B cell (primary cell): ENCODE measurements around the gene HACD1. TPM values are rescaled to one million over a fixed set of nuclear protein-coding genes. Genes with fewer than 3 reads are reported as not detected.

Experiments
- ATAC-seq: fragments of 200-7000 bp; cut with Tn5 transposase; one replicate; pipeline ENCODE4 v1.10.0; 2021; ENCODE audit warnings: low read depth, mild to moderate bottlenecking, moderate number of reproducible peaks, moderate library complexity
- CTCF ChIA-PET: fragments of 350-600 bp; sonication (Branson Sonifier 250); formaldehyde crosslinking; loops from one replicate; lab custom pipeline; 2021; ENCODE audit warnings: antibody characterized with exemption, inconsistent platforms; lab: Charles Lee
- POLR2A ChIA-PET: fragments of 350-600 bp; sonication (Branson Sonifier 250); formaldehyde crosslinking; loops from one replicate; lab custom pipeline; 2021; ENCODE audit warnings: antibody characterized with exemption; lab: Charles Lee
- DNase-seq: peaks from one replicate; pipeline ENCODE4 v3.0.0; 2013
- H2AFZ ChIP-seq: 2 replicates; pipeline ENCODE4 v1.6.1; 2012; ENCODE audit warnings: mild to moderate bottlenecking, low read depth, low read length; ENCODE audit not compliant: insufficient read depth, poor library complexity, severe bottlenecking
- H3K27ac ChIP-seq, 2 donors: 1 replicate in 1 of 2; 2 replicates in 1 of 2; pipeline ENCODE4 v1.5.1; 2012 to 2013; ENCODE audit warnings: low read length in 2 of 2, mild to moderate bottlenecking in 2 of 2, moderate library complexity in 1 of 2
- H3K27me3 ChIP-seq, 4 experiments: fragments of 200-600 bp in 1 of 4; sonication (generic) in 1 of 4; replicated peaks in 1 of 4; 1 replicate in 2 of 4; 2 replicates in 2 of 4; pipeline versions ENCODE4 v1.6.1 to v1.7.0; 2013 to 2016; ENCODE audit warnings: low read length in 3 of 4, mild to moderate bottlenecking in 2 of 4, mixed read lengths in 1 of 4, moderate library complexity in 1 of 4; ENCODE audit not compliant: insufficient read depth in 4 of 4, control insufficient read depth in 3 of 4; ENCODE audit errors: control extremely low read depth in 1 of 4
- H3K36me3 ChIP-seq, 2 experiments: replicated peaks in 1 of 2; 1 replicate in 1 of 2; 2 replicates in 1 of 2; pipeline versions ENCODE4 v1.6.1 to v1.7.1; 2013; ENCODE audit warnings: low read length in 1 of 2; ENCODE audit not compliant: insufficient read depth in 2 of 2, control insufficient read depth in 1 of 2; ENCODE audit errors: control extremely low read depth in 1 of 2, extremely low read depth in 1 of 2
- H3K4me1 ChIP-seq, 2 donors: fragments of 200-600 bp in 1 of 2; sonication (generic) in 1 of 2; 1 replicate in 1 of 2; 2 replicates in 1 of 2; pipeline versions ENCODE4 v1.5.1 to v1.6.1; 2013 to 2017; ENCODE audit warnings: low read length in 2 of 2; ENCODE audit not compliant: control insufficient read depth in 2 of 2, insufficient read depth in 2 of 2
- H3K4me2 ChIP-seq: replicated peaks from 2 replicates; pipeline ENCODE3; 2012; ENCODE audit warnings: mild to moderate bottlenecking, low read depth, low read length; ENCODE audit not compliant: poor library complexity, severe bottlenecking
- H3K4me3 ChIP-seq, 5 experiments: fragments of 200-600 bp in 1 of 5; sonication (generic) in 1 of 5; 1 replicate in 3 of 5; 2 replicates in 2 of 5; pipeline versions ENCODE4 v1.5.1 to v1.7.0; 2011 to 2016; ENCODE audit warnings: low read length in 4 of 5, mild to moderate bottlenecking in 4 of 5, low read depth in 2 of 5, control low read depth in 1 of 5, moderate library complexity in 1 of 5; ENCODE audit not compliant: insufficient read depth in 1 of 5; ENCODE audit errors: control extremely low read depth in 1 of 5, extremely low read depth in 1 of 5
- H3K79me2 ChIP-seq: fragments of 200-600 bp; sonication (generic); one replicate; pipeline ENCODE4 v1.6.0; 2016; ENCODE audit warnings: low read length; ENCODE audit not compliant: control insufficient read depth, insufficient read depth
- H3K9ac ChIP-seq: fragments of 200-600 bp; sonication (generic); 2 replicates; pipeline ENCODE4 v1.6.1; 2017; ENCODE audit warnings: mild to moderate bottlenecking, low read length, moderate library complexity
- H3K9me3 ChIP-seq, 3 donors: one replicate each; pipeline versions ENCODE4 v1.6.1 to v1.7.1; 2013; ENCODE audit warnings: low read length in 2 of 3; ENCODE audit not compliant: control insufficient read depth in 2 of 3, insufficient read depth in 1 of 3; ENCODE audit errors: control extremely low read depth in 1 of 3
- H4K20me1 ChIP-seq: 2 replicates; pipeline ENCODE4 v1.6.0; 2012; ENCODE audit warnings: mild to moderate bottlenecking, low read length; ENCODE audit not compliant: insufficient read depth, control insufficient read depth, poor library complexity, severe bottlenecking
- H3K27ac Mint-ChIP-seq: one replicate; pipeline ENCODE4 v1.8.0; 2021; ENCODE audit warnings: mixed read lengths
- H3K27me3 Mint-ChIP-seq: one replicate; pipeline ENCODE4 v1.8.0; 2021; ENCODE audit warnings: mixed read lengths
- H3K4me1 Mint-ChIP-seq: one replicate; pipeline ENCODE4 v1.8.0; 2021; ENCODE audit warnings: mixed read lengths
- H3K4me3 Mint-ChIP-seq: one replicate; pipeline ENCODE4 v1.8.0; 2021; ENCODE audit warnings: mixed read lengths
- H3K9me3 Mint-ChIP-seq: one replicate; pipeline ENCODE4 v1.8.0; 2022; ENCODE audit warnings: mixed read lengths; ENCODE audit not compliant: insufficient read depth
- CTCF ChIP-seq: fragments of 200-600 bp; IDR thresholded peaks from one replicate; pipeline ENCODE4 v1.8.0; 2022; ENCODE audit warnings: antibody characterized with exemption, mild to moderate bottlenecking
- EZH2 ChIP-seq: IDR thresholded peaks from 2 replicates; pipeline ENCODE4 v1.6.1; 2012; ENCODE audit warnings: borderline replicate concordance, low read depth, mild to moderate bottlenecking, moderate library complexity, low read length; ENCODE audit not compliant: insufficient read depth, poor library complexity, severe bottlenecking
- WGBS: methylation state at CpG from one replicate; pipeline ENCODE4 v1.1.5; 2013; ENCODE audit warnings: missing lambda C conversion rate; ENCODE audit not compliant: insufficient coverage; 5-methylcytosine and 5-hydroxymethylcytosine counted together
- intact Hi-C: fragments of 100-400 bp; cut with micrococcal nuclease; formaldehyde crosslinking; loops from one replicate; pipeline ENCODE4 v1.10.0; 2022
- polyA plus RNA-seq: library from polyadenylated mRNA; depleted of rRNA; stranded (reverse); fragments of >200 nt; gene quantifications from 2 replicates; pipeline ENCODE4 v1.2.3, GENCODE V29; 2012
- total RNA-seq, 2 donors: library from RNA; stranded (reverse); fragments of 120-200 nt in 1 of 2; gene quantifications; 1 replicate in 1 of 2; 2 replicates in 1 of 2; pipeline versions ENCODE4 v1.2.3 to v1.2.4, GENCODE V29; 2013 to 2022

HACD1 gene
- total and polyA plus RNA-seq, 2 donors (not counting 1 experiment from before 2014, with no cell fraction given): 1.6 TPM; not detected in 1

DNA sequence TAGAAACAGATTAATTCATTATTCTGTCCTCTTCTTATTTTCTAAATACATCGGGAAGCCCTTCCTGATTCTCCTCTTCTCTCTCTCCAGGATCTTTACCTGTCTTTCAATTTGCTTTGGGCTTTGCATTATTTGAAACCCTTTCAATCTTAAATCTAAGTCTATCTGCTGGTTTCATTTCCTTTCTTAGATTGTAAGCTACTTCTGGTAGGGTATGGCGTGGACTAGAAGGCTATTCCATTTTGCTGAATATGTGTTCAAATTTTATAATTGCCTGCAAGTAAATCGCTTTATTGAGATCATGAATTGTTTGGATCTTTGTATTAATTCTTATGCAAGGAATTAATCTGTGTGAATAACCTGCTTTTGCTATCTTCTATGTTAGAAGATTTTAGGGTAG lies 37.8 kb upstream of the HACD1 start:
- H3K4me2 ChIP-seq: peak overlapping the region; percentile 36
- POLR2A ChIA-PET: interaction anchor here (0.5 to 1.6 kb wide), 2 partner anchors 14 to 16 kb away, joined by 3 to 5 read pairs; no protein-coding TSS in a partner anchor
- peak overlapping the region; percentile 11 for H3K27ac Mint-ChIP-seq

GRCh38 chr10:17652585-17652984 lies 35.4 kb upstream of the HACD1 start:
- H3K9me3 ChIP-seq: peaks cover 0 to 6% (median 3%) of the 10 kb centered on the region in 3 donors
- no peak for DNase-seq
- Mint-ChIP-seq H3K4me3 (no peak overlapping the region), H3K4me1 (peaks cover 62% of the 10 kb centered on the region), H3K9me3 (peaks cover 3% of the 10 kb centered on the region), H3K27me3 (no peaks in the 10 kb centered on the region), H3K27ac (no peak overlapping the region)
- no peaks in the 10 kb centered on the region for H3K27me3 ChIP-seq
- no peaks in the 10 kb centered on the region for H3K36me3 ChIP-seq
- POLR2A ChIA-PET: no interaction called here
- no peak for ATAC-seq
- no peak overlapping the region for H2AFZ ChIP-seq
- H4K20me1 ChIP-seq: peaks cover 17% of the 10 kb centered on the region
- intact Hi-C loops: no loop called here
- TF ChIP-seq EZH2 (no peak), CTCF (no peak)
- H3K4me1 ChIP-seq: peaks cover 7 to 17% of the 10 kb centered on the region in 2 donors
- no peak overlapping the region for H3K4me3 ChIP-seq
- H3K27ac ChIP-seq: no peak overlapping the region
- H3K79me2 ChIP-seq: peaks cover 85% of the 10 kb centered on the region
- H3K9ac ChIP-seq: no peak overlapping the region
- no peak overlapping the region for H3K4me2 ChIP-seq
- CTCF ChIA-PET: no interaction called here

More for the DNA sequence above, 37.8 kb upstream of the HACD1 start:
- CTCF ChIA-PET: interaction anchor here (0.8 to 1.7 kb wide), 2 partner anchors 11 to 12 kb away, joined by 3 to 4 read pairs; partner anchors contain the start of gene STAM
- DNase-seq (no peak), ATAC-seq (peak; percentile 31)
- Histone ChIP-seq H3K79me2 (peaks cover 84% of the 10 kb centered on the region), H3K36me3 (no peaks in the 10 kb centered on the region), H3K4me3 (peak overlapping the region in 1 of 5 experiments; percentile 21), H2AFZ (no peak overlapping the region), H4K20me1 (peaks cover 8% of the 10 kb centered on the region), H3K9me3 (peaks cover 0 to 6% (median 0%) of the 10 kb centered on the region in 3 donors), H3K27me3 (no peaks in the 10 kb centered on the region), H3K9ac (peak overlapping the region; percentile 27), H3K27ac (peak overlapping the region; percentile 47 to 48), H3K4me1 (peaks cover 7 to 11% of the 10 kb centered on the region in 2 donors)
- Mint-ChIP-seq H3K4me3 (peak overlapping the region; percentile 29), H3K9me3 (no peaks in the 10 kb centered on the region), H3K27me3 (no peaks in the 10 kb centered on the region), H3K4me1 (peaks cover 53% of the 10 kb centered on the region)
- intact Hi-C loops: loop anchor here (1.0 to 2.0 kb wide), 2 partner anchors 11 to 14 kb away; partner anchors contain the start of gene STAM
- WGBS: no CpG with 5 or more reads among the region's 3 CpGs
- TF ChIP-seq CTCF (no peak), EZH2 (no peak)
